Measurements from ENCODE around the gene TPM1. TPM values are rescaled to one million over a fixed set of nuclear protein-coding genes. Genes with fewer than 3 reads are reported as not detected.

The TPM1 gene
- total and polyA plus RNA-seq, 9 of the 15 experiments (the other 6 are each of a cell fraction or from before 2014, with no cell fraction given), result 8.1 to 53.9 (median 43.1) TPM

DNA sequence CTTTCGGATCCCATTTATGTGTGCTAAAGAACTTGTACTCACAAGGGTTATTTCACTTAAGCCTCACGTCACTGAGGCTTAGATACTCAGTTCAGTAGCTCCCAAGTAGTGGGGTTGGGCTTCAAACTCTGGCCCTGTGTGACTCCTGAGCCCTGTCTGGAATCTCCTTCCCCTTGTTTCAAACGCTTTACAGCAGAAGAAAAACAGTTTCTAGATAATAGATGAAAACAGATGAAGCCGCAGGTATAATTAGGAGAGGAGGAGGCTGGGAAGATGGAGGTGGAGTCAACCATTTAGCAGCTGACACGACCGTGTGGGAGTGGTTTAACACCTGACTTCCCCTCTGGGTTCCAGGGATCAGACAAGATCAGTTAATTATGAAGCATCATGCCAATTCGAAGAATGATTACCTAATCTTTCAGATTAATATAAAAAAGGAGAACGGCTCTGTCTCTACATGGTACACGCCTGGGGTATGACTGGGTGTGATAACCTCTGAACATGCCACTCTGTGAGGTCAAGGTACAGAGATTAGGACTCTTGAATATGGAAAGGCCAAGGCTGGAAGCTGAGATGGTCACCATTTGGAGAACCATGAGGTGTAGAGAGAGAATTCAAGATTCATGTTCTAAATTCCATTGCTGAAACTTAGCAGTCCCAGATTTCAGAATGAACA lies 31.1 kb downstream of the TPM1 start (continued):
- TF ChIP-seq, protein P1, sequence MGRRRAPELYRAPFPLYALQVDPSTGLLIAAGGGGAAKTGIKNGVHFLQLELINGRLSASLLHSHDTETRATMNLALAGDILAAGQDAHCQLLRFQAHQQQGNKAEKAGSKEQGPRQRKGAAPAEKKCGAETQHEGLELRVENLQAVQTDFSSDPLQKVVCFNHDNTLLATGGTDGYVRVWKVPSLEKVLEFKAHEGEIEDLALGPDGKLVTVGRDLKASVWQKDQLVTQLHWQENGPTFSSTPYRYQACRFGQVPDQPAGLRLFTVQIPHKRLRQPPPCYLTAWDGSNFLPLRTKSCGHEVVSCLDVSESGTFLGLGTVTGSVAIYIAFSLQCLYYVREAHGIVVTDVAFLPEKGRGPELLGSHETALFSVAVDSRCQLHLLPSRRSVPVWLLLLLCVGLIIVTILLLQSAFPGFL (CRISPR knock-in tag; IDR thresholded peaks at IDR 0.05), result no peak
- TF ChIP-seq JUND (IDR thresholded peaks at IDR 0.05; ENCODE audit: borderline replicate concordance, low read depth, low read length) (no peak), JUND (tag; IDR thresholded peaks at IDR 0.05; ENCODE audit: borderline replicate concordance, low read depth, low read length) (peak; percentile 34; the same call in 1 of the 3 replicates), HMG20A (CRISPR knock-in tag; conservative IDR thresholded peaks at IDR 0.05) (no peak), NUFIP1 (IDR thresholded peaks at IDR 0.05; ENCODE audit: partially characterized antibody) (no peak), ZC3H11A (IDR thresholded peaks at IDR 0.05; ENCODE audit: low read depth, low read length) (no peak), FOSL1 (tag; conservative IDR thresholded peaks at IDR 0.05) (0 out of 2 replicates have a peak, but pooled peaks have one; percentile 19), NCOA2 (IDR thresholded peaks at IDR 0.05; ENCODE audit: partially characterized antibody in 2 of 2) (no peak), ZBTB1 (CRISPR knock-in tag; IDR thresholded peaks at IDR 0.05; ENCODE audit: borderline replicate concordance, low read depth) (no peak), CTBP1 (IDR thresholded peaks at IDR 0.05; ENCODE audit: borderline replicate concordance) (peak; percentile 25; the same call in 1 of the 2 replicates), TFAM (CRISPR knock-in tag; conservative IDR thresholded peaks at IDR 0.05) (no peak), FOXM1 (IDR thresholded peaks at IDR 0.05; ENCODE audit: low read depth) (0 out of 2 replicates have a peak, but pooled peaks have one; percentile 14), FOXM1 (CRISPR knock-in tag; IDR thresholded peaks at IDR 0.05; ENCODE audit: low read depth) (no peak), TBL1XR1 (IDR thresholded peaks at IDR 0.05; ENCODE audit: low read length in 2 of 2) (no peak), ZFX (CRISPR knock-in tag; IDR thresholded peaks at IDR 0.05) (no peak), ARID1B (IDR thresholded peaks at IDR 0.05) (peak; percentile 63), NR2C1 (IDR thresholded peaks at IDR 0.05) (no peak), NR2C1 (tag; IDR thresholded peaks at IDR 0.05) (peak; percentile 54; the same call in 1 of the 2 replicates), TARDBP (IDR thresholded peaks at IDR 0.05) (no peak)
- TF ChIP-seq, protein P2, sequence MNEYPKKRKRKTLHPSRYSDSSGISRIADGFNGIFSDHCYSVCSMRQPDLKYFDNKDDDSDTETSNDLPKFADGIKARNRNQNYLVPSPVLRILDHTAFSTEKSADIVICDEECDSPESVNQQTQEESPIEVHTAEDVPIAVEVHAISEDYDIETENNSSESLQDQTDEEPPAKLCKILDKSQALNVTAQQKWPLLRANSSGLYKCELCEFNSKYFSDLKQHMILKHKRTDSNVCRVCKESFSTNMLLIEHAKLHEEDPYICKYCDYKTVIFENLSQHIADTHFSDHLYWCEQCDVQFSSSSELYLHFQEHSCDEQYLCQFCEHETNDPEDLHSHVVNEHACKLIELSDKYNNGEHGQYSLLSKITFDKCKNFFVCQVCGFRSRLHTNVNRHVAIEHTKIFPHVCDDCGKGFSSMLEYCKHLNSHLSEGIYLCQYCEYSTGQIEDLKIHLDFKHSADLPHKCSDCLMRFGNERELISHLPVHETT (CRISPR knock-in tag; conservative IDR thresholded peaks at IDR 0.05 in 1 of 2, IDR thresholded peaks at IDR 0.05 in 1 of 2), result no peak
- TF ChIP-seq, protein P3, sequence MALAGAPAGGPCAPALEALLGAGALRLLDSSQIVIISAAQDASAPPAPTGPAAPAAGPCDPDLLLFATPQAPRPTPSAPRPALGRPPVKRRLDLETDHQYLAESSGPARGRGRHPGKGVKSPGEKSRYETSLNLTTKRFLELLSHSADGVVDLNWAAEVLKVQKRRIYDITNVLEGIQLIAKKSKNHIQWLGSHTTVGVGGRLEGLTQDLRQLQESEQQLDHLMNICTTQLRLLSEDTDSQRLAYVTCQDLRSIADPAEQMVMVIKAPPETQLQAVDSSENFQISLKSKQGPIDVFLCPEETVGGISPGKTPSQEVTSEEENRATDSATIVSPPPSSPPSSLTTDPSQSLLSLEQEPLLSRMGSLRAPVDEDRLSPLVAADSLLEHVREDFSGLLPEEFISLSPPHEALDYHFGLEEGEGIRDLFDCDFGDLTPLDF (CRISPR knock-in tag; IDR thresholded peaks at IDR 0.05), result no peak
